ENCODE results near the gene SYNPO2L.

DNA sequence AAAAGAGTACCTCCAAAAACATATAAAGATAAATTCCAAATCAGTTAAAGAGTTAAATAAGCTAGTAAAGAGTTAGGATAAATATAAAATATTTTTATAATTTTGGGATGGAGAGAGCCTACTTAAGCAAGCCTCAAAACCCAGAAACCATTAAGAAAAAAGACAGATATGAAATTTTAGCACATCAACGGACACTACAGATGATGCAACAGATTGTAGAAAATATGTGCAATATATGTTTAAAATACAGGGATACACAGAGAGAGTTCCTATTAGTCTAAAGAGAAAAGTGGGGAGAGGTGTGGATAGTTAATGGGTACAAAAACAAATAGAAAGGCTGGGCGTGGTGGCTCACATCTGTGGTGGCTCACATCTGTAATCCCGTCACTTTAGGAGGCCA lies 41.1 kb downstream of the SYNPO2L start:
- TF ChIP-seq GATA2 (IDR thresholded peaks at IDR 0.05; ENCODE audit: low read depth, low read length) (no peak), GATA3 (IDR thresholded peaks at IDR 0.05; ENCODE audit: low read depth, low read length) (no peak)

Data from SH-SY5Y (cell line).